PFSK-1 (cell line): ENCODE data around the gene SEZ6L2.
A peak's percentile ranks its signal among the peaks of the same experiment; 100 is the strongest.

Experiments
- SIN3A ChIP-seq: IDR thresholded peaks from 2 replicates; pipeline ENCODE4 v1.6.1; 2012; ENCODE audit warnings: mild to moderate bottlenecking, low read length, moderate library complexity, borderline replicate concordance; ENCODE audit not compliant: insufficient read depth
- TF ChIP-seq, protein P1 (sequence below), 2 experiments: IDR thresholded peaks; 2 replicates each; pipeline versions ENCODE4 v1.6.1 to v1.8.0; 2011 to 2012; ENCODE audit warnings: low read depth in 2 of 2, low read length in 2 of 2, control low read depth in 1 of 2, inconsistent platforms in 1 of 2, mild to moderate bottlenecking in 1 of 2, moderate library complexity in 1 of 2; ENCODE audit not compliant: insufficient read depth in 1 of 2

The SEZ6L2 gene

DNA sequence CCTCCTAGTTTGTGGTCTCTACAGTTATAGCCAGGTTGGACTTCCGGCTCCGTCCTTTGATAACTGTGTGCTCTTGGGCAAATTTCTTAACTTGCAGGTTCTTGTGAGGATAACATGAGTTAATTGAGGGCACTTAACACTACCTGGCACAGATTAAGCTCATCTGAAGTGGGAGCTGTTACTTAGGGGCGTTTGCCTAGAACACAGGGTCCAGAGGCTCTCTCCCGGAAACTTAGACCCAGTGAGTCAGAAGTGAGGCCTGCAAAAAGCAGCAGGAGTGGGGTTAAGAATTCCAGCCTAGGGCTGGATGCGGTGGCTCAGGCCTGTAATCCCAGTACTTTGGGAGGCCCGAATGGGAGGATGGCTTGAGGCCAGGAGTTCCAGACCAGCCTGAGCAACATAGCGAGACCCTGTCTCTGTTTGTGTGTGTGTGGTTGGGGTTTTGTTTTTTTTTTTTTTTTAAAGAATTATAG lies 77.7 kb downstream of the SEZ6L2 start:
- peak; percentile 57; the same call in 1 of the 2 replicates for TF ChIP-seq SIN3A
- TF ChIP-seq, protein P1, sequence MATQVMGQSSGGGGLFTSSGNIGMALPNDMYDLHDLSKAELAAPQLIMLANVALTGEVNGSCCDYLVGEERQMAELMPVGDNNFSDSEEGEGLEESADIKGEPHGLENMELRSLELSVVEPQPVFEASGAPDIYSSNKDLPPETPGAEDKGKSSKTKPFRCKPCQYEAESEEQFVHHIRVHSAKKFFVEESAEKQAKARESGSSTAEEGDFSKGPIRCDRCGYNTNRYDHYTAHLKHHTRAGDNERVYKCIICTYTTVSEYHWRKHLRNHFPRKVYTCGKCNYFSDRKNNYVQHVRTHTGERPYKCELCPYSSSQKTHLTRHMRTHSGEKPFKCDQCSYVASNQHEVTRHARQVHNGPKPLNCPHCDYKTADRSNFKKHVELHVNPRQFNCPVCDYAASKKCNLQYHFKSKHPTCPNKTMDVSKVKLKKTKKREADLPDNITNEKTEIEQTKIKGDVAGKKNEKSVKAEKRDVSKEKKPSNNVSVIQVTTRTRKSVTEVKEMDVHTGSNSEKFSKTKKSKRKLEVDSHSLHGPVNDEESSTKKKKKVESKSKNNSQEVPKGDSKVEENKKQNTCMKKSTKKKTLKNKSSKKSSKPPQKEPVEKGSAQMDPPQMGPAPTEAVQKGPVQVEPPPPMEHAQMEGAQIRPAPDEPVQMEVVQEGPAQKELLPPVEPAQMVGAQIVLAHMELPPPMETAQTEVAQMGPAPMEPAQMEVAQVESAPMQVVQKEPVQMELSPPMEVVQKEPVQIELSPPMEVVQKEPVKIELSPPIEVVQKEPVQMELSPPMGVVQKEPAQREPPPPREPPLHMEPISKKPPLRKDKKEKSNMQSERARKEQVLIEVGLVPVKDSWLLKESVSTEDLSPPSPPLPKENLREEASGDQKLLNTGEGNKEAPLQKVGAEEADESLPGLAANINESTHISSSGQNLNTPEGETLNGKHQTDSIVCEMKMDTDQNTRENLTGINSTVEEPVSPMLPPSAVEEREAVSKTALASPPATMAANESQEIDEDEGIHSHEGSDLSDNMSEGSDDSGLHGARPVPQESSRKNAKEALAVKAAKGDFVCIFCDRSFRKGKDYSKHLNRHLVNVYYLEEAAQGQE (IDR thresholded peaks at IDR 0.05; ENCODE audit: insufficient read depth in 1 of 2, low read depth in 2 of 2, low read length in 2 of 2) = no peak
